Measurements from ENCODE around the gene SIRT7.

DNA sequence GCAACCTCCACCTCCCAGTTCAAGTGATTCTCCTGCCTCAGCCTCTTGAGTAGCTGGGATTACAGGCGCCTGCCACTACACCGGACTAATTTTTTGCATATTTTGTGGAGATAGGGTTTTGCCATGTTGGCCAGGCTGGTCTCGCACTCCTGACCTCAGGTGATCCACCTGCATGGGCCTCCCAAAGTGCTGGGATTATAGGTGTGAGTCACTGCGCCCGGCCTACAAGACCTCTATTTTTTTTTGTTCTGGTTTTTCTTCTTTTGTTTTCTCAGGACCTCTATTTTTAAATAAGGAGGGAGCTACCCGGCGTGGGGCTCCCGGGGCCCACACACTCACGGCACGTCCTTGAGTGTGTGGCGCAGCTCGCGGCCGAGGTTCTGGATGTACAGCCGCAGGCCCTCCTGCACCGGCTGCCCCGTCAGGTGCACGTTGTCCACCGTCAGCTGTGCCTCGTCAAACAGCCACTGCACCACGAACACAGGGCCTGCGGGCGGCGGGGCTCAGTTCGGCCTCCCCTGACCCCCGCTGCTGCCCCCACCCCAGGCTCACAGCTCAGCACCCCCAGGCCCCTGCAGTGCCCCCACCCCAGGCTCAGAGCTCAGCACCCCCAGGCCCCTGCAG, 37.2 kb upstream of the SIRT7 start:
- TF ChIP-seq, protein P1, sequence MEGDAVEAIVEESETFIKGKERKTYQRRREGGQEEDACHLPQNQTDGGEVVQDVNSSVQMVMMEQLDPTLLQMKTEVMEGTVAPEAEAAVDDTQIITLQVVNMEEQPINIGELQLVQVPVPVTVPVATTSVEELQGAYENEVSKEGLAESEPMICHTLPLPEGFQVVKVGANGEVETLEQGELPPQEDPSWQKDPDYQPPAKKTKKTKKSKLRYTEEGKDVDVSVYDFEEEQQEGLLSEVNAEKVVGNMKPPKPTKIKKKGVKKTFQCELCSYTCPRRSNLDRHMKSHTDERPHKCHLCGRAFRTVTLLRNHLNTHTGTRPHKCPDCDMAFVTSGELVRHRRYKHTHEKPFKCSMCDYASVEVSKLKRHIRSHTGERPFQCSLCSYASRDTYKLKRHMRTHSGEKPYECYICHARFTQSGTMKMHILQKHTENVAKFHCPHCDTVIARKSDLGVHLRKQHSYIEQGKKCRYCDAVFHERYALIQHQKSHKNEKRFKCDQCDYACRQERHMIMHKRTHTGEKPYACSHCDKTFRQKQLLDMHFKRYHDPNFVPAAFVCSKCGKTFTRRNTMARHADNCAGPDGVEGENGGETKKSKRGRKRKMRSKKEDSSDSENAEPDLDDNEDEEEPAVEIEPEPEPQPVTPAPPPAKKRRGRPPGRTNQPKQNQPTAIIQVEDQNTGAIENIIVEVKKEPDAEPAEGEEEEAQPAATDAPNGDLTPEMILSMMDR (IDR thresholded peaks at IDR 0.05) = no peak
- no peak for TF ChIP-seq POLR2A (IDR thresholded peaks at IDR 0.05)
